Measurements from ENCODE around the gene MGAT4D.

GRCh38 chr4:140466146-140466545 is 31.9 kb downstream of the MGAT4D start:
- TF ChIP-seq EZH2 (IDR thresholded peaks at IDR 0.05; ENCODE audit: borderline replicate concordance, insufficient read depth, low read depth, low read length, poor library complexity, severe bottlenecking) = no peak
- no peak for TF ChIP-seq CTCF (IDR thresholded peaks at IDR 0.05)
